NCI-H1105 treated with DMSO at 0.1 percent for 48 hours (cell line): ENCODE measurements around the gene TSPAN5.
"Not testable (repeated sequence)": the region's sequence is repeated elsewhere in the genome, so short reads cannot be mapped to it uniquely, and the experiment has no call there.

Experiments
- DNase-seq: peaks from one replicate; lab custom pipeline; 2025; lab: John Stamatoyannopoulos, UW

TSPAN5 gene

GRCh38 chr4:98496152-98496845 lies 162.1 kb downstream of the TSPAN5 start:
- DNase-seq, result no peak

GRCh38 chr4:98493296-98493695 lies 165.1 kb downstream of the TSPAN5 start:
- DNase-seq, result no peak

GRCh38 chr4:98491899-98492559 lies 166.4 kb downstream of the TSPAN5 start:
- no peak for DNase-seq

- no peak for DNase-seq
Observed at GRCh38 chr4:98490251-98490650, 168.2 kb downstream of the TSPAN5 start.

- DNase-seq, result no peak
Observed at GRCh38 chr4:98485816-98486345, 172.5 kb downstream of the TSPAN5 start.

- no peak for DNase-seq
Observed at GRCh38 chr4:98484031-98484430, 174.4 kb downstream of the TSPAN5 start.

- DNase-seq, result no peak
Observed at GRCh38 chr4:98482847-98483806, 175.3 kb downstream of the TSPAN5 start.

GRCh38 chr4:98482503-98482846 lies 175.9 kb downstream of the TSPAN5 start:
- DNase-seq, result no peak

GRCh38 chr4:98481167-98481566 lies 177.2 kb downstream of the TSPAN5 start:
- DNase-seq, result no peak

- DNase-seq, result no peak
Observed at GRCh38 chr4:98480535-98480934, 177.9 kb downstream of the TSPAN5 start.

- not testable (repeated sequence) for DNase-seq
Observed at GRCh38 chr4:98479590-98479989, 178.8 kb downstream of the TSPAN5 start.

GRCh38 chr4:98476891-98477290 lies 181.5 kb downstream of the TSPAN5 start:
- no peak for DNase-seq

GRCh38 chr4:98474408-98474844 lies 184.0 kb downstream of the TSPAN5 start:
- no peak for DNase-seq

- DNase-seq, result no peak
Observed at GRCh38 chr4:98473046-98473445, 185.4 kb downstream of the TSPAN5 start.

GRCh38 chr4:98470831-98471230 lies 187.6 kb downstream of the TSPAN5 start:
- no peak for DNase-seq

GRCh38 chr4:98470366-98470765 lies 188.0 kb downstream of the TSPAN5 start:
- DNase-seq, result no peak

GRCh38 chr4:98469771-98470170 lies 188.6 kb downstream of the TSPAN5 start:
- DNase-seq, result no peak

- no peak for DNase-seq
Observed at GRCh38 chr4:98468709-98469108, 189.7 kb downstream of the TSPAN5 start.

GRCh38 chr4:98467627-98468072 lies 190.8 kb downstream of the TSPAN5 start:
- peak; percentile 59 for DNase-seq

GRCh38 chr4:98466868-98467599 lies 191.4 kb downstream of the TSPAN5 start:
- DNase-seq, result no peak

GRCh38 chr4:98462487-98462886 lies 195.9 kb downstream of the TSPAN5 start:
- no peak for DNase-seq
